HepG2 (cell line): ENCODE measurements around the gene ASTN1. TPM values are rescaled to one million over a fixed set of nuclear protein-coding genes. Genes with fewer than 3 reads are reported as not detected.

Source experiments
- ATAC-seq: fragments of 200-7000 bp; cut with Tn5 transposase; 3 replicates; pipeline ENCODE4 v1.9.1; 2020; ENCODE audit warnings: mild to moderate bottlenecking, moderate library complexity
- BruUV-seq: library from RNA; stranded (reverse); fragments of 400-500 nt; replicated peaks from 2 replicates; lab custom pipeline; 2021; lab: Mats Ljungman, UMichigan
- CTCF ChIA-PET: fragments of 300-600 bp; formaldehyde crosslinking; extraction: SDS; loops from one replicate; lab custom pipeline; 2021; ENCODE audit warnings: low total read pairs, inconsistent platforms, low intra/inter-chr PET ratio; lab: Yijun Ruan, JAX
- POLR2A ChIA-PET: fragments of 350-600 bp; sonication (Branson Sonifier 250); formaldehyde crosslinking; loops from one replicate; lab custom pipeline; 2020; ENCODE audit warnings: antibody characterized with exemption, inconsistent platforms; lab: Yijun Ruan, JAX
- DNase-seq: peaks from one replicate; pipeline ENCODE4 v3.0.0-alpha.2; 2015; ENCODE audit warnings: low spot score
- FAIRE-seq: peaks from 3 replicates; lab custom pipeline; 2011; peaks lifted over from hg19 to GRCh38; lab: Jason Lieb, UNC
- H2AFZ ChIP-seq: one replicate; pipeline ENCODE4 v1.6.1; 2011; ENCODE audit warnings: low read length, inconsistent platforms
- H3K27ac ChIP-seq: fragments of 300-600 bp; 3 replicates; pipeline ENCODE4 v1.8.0; 2011; ENCODE audit warnings: mixed run types, mild to moderate bottlenecking, mixed read lengths, low read length, inconsistent platforms; ENCODE audit not compliant: insufficient read depth; ENCODE audit errors: extremely low read length
- H3K27me3 ChIP-seq, 2 experiments: fragments of 200-600 bp in 1 of 2; 2 replicates in 1 of 2; 3 replicates in 1 of 2; pipeline versions ENCODE4 v1.6.0 to v1.8.0; 2011; ENCODE audit warnings: low read length in 2 of 2, mild to moderate bottlenecking in 2 of 2, moderate library complexity in 2 of 2, inconsistent platforms in 1 of 2; ENCODE audit not compliant: insufficient read depth in 2 of 2, control insufficient read depth in 1 of 2
- H3K36me3 ChIP-seq, 2 experiments: fragments of 200-600 bp in 1 of 2; replicated peaks in 1 of 2; 2 replicates in 1 of 2; 3 replicates in 1 of 2; pipeline versions ENCODE4 v1.5.1 to v1.8.0; 2011; ENCODE audit warnings: low read length in 2 of 2, inconsistent platforms in 1 of 2; ENCODE audit not compliant: insufficient read depth in 2 of 2, control insufficient read depth in 1 of 2
- H3K4me1 ChIP-seq: 2 replicates; pipeline ENCODE4 v1.5.1; 2012; ENCODE audit warnings: low read length, inconsistent platforms; ENCODE audit not compliant: insufficient read depth
- H3K4me2 ChIP-seq: 2 replicates; pipeline ENCODE4 v1.6.0; 2011; ENCODE audit warnings: low read depth, low read length, inconsistent platforms
- H3K4me3 ChIP-seq, 3 experiments: fragments of 200-600 bp in 1 of 3; sonication (generic), shearing (Covaris generic) in 1 of 3; replicated peaks in 1 of 3; 2 replicates each; pipeline ENCODE4 v1.5.1; 2011 to 2016; ENCODE audit warnings: low read length in 3 of 3, inconsistent platforms in 2 of 3, low read depth in 2 of 3, mild to moderate bottlenecking in 2 of 3, control low read depth in 1 of 3, mixed read lengths in 1 of 3; ENCODE audit not compliant: insufficient read depth in 1 of 3
- H3K79me2 ChIP-seq: one replicate; pipeline ENCODE4 v1.6.1; 2011; ENCODE audit warnings: low read length, inconsistent platforms; ENCODE audit not compliant: insufficient read depth
- H3K9ac ChIP-seq: 2 replicates; pipeline ENCODE4 v1.6.0; 2011; ENCODE audit warnings: mild to moderate bottlenecking, low read depth, low read length, inconsistent platforms; ENCODE audit not compliant: insufficient read depth
- H3K9me3 ChIP-seq: 2 replicates; pipeline ENCODE4 v1.5.1; 2012; ENCODE audit warnings: mild to moderate bottlenecking, low read length
- H4K20me1 ChIP-seq: 2 replicates; pipeline ENCODE4 v1.6.0; 2011; ENCODE audit warnings: inconsistent platforms, mild to moderate bottlenecking, low read length, moderate library complexity; ENCODE audit not compliant: insufficient read depth
- GZF1 ChIP-seq: sonication (generic); formaldehyde crosslinking; IDR thresholded peaks from 2 replicates; pipeline ENCODE4 v1.5.1; 2020; ENCODE audit warnings: mild to moderate bottlenecking, missing genetic modification reagents
- HNRNPL ChIP-seq: fragments of 200-400 bp; formaldehyde crosslinking; IDR thresholded peaks from 2 replicates; pipeline ENCODE4 v1.6.1; 2017; ENCODE audit warnings: mild to moderate bottlenecking, low read depth, low read length
- MIER3 ChIP-seq: IDR thresholded peaks from 2 replicates; pipeline ENCODE4 v1.6.1; 2016; ENCODE audit warnings: missing compliant biosample characterization, borderline replicate concordance
- NFAT5 ChIP-seq: sonication (generic); formaldehyde crosslinking; IDR thresholded peaks from 2 replicates; pipeline ENCODE4 v1.4.0; 2020; ENCODE audit warnings: missing genetic modification reagents
- RELA ChIP-seq: sonication (generic); formaldehyde crosslinking; IDR thresholded peaks from 2 replicates; pipeline ENCODE4 v1.4.0; 2020; ENCODE audit warnings: missing genetic modification reagents
- ZNF33A ChIP-seq: sonication (generic); formaldehyde crosslinking; IDR thresholded peaks from 2 replicates; pipeline ENCODE4 v1.5.1; 2020; ENCODE audit warnings: missing genetic modification reagents, mild to moderate bottlenecking, moderate library complexity, borderline replicate concordance
- WGBS: methylation state at CpG from one replicate; pipeline ENCODE4 v1.1.6; 2017; ENCODE audit warnings: low lambda C conversion rate; 5-methylcytosine and 5-hydroxymethylcytosine counted together
- in situ Hi-C: cut with HindIII; loops from 2 replicates; pipeline ENCODE4 v1.10.0; 2017; ENCODE audit warnings: low pct_unique_long_range_greater_than_20kb; ENCODE audit not compliant: extremely low pct_ligation_motif_present
- intact Hi-C: fragments of 100-400 bp; cut with micrococcal nuclease; formaldehyde crosslinking; loops from one replicate; pipeline ENCODE4 v1.10.0; 2022; ENCODE audit not compliant: unreplicated experiment
- polyA plus RNA-seq, 8 experiments: library from polyadenylated mRNA; depleted of rRNA in 3 of 8; stranded (reverse) in 7 of 8; unstranded in 1 of 8; fragments of >200 nt; fragmentation: Illumina TruSeq in 4 of 8; extraction: Trizol in 4 of 8; gene quantifications; 2 replicates each; pipeline versions ENCODE4 v1.2.1 to v1.2.3, GENCODE V29; 2011 to 2016; ENCODE audit warnings: low read depth in 4 of 8, missing spikeins in 1 of 8, mixed read lengths in 1 of 8; ENCODE audit not compliant: insufficient read depth in 1 of 8
- total RNA-seq, 5 experiments: library from RNA; depleted of rRNA; stranded (reverse); fragments of >200 nt; fragmentation: Illumina TruSeq; extraction: Trizol; gene quantifications; 2 replicates each; pipeline ENCODE4 v1.2.3, GENCODE V29; 2016; ENCODE audit warnings: low read depth in 1 of 5

Gene ASTN1
- total and polyA plus RNA-seq, 2 of the 13 experiments (the other 11 are each of a cell fraction or from before 2014, with no cell fraction given): not detected

- H3K36me3 ChIP-seq: no peaks in the 10 kb centered on the region
- H3K27me3 ChIP-seq: no peaks in the 10 kb centered on the region
- ATAC-seq (no peak), DNase-seq (no peak), FAIRE-seq (no peak)
- TF ChIP-seq HNRNPL: no peak
- no peak for TF ChIP-seq GZF1 (CRISPR knock-in tag)
- TF ChIP-seq ZNF33A: no peak
- no peak for TF ChIP-seq MIER3 (CRISPR knock-in tag)
- TF ChIP-seq RELA: no peak
- TF ChIP-seq NFAT5 (CRISPR knock-in tag): no peak
- POLR2A ChIA-PET: no interaction called here
- no peak overlapping the region for H2AFZ ChIP-seq
- H4K20me1 ChIP-seq: no peaks in the 10 kb centered on the region
- BruUV-seq: no TSS peak
- no peaks in the 10 kb centered on the region for H3K4me1 ChIP-seq
- H3K27ac ChIP-seq: no peak overlapping the region
- H3K9ac ChIP-seq: no peak overlapping the region
- no peak overlapping the region for H3K4me2 ChIP-seq
- H3K4me3 ChIP-seq: no peak overlapping the region
- intact Hi-C loops (no loop called here), in situ Hi-C loops (loop anchor here (10.0 to 25.0 kb wide), 3 partner anchors 284 to 1687 kb away; no protein-coding TSS in a partner anchor)
- 33% methylated on average over 3 of the region's 3 CpGs for WGBS
- CTCF ChIA-PET: no interaction called here
- H3K9me3 ChIP-seq: no peaks in the 10 kb centered on the region
- H3K79me2 ChIP-seq: no peaks in the 10 kb centered on the region
Measured at GRCh38 chr1:176849281-176849680, 315.2 kb downstream of the ASTN1 start.
